Left renal pelvis (tissue), 4 donors: ENCODE measurements around the gene TPM2. TPM values are rescaled to one million over a fixed set of nuclear protein-coding genes. Genes with fewer than 3 reads are reported as not detected.
A peak's percentile ranks its signal among the peaks of the same experiment; 100 is the strongest.
"Not testable (repeated sequence)": the region's sequence is repeated elsewhere in the genome, so short reads cannot be mapped to it uniquely, and the experiment has no call there.

Experiments
- DNase-seq, 4 donors: peaks; one replicate each; pipeline ENCODE4 v3.0.0-alpha.2; 2013; ENCODE audit warnings: low read depth in 4 of 4, low spot score in 3 of 4
- polyA plus RNA-seq, 4 donors: library from polyadenylated mRNA; unstranded; fragments of 120-200 nt; gene quantifications; one replicate each; pipeline ENCODE4 v1.2.1, GENCODE V29; 2013; ENCODE audit not compliant: insufficient read length in 4 of 4

The TPM2 gene
- polyA plus RNA-seq, 4 donors = 150 to 285 (median 184) TPM

GRCh38 chr9:35658137-35658967, 31.4 kb downstream of the TPM2 start, which contains the start of gene CCDC107:
CCDC107 (plus strand) TSS chr9:35658292; CDS start chr9:35658380, 88 bp downstream.
- peak; percentile 79 to 82 (median 81) for DNase-seq

DNA sequence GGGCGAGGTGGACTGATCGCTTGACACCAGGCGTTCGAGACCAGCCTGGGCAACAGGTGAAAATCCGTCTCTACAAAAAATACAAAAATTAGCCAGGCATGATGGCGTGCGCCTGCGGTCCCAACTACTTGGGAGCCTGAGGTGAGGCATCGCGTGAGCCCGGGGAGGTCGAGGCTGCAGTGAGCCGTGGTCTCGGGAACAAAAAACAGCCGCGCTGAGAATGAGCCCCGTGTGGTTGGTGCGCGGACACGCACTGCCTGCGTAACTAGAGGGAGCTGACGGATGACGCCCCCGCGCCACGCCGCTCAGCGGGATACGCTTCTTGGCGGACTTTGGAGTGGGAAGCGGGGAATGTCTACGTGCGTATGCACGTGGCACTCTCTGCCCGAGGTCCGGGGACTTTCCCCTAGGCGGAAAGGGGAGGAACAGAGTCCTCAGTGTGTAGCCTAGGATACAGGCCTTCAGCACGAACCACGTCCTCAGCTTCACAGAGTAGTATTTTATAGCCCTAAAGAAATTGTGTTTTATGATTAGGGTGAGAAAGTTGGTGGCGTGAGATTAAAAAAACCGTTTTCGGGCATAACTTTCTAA, 32.1 kb downstream of the TPM2 start, which contains the start of gene RMRP:
Gene RMRP, minus strand, starts transcription at position 474 of the 591 bp plus-strand sequence.
- peak; percentile 94 to 97 (median 96) for DNase-seq

- DNase-seq = no peak
Measured at GRCh38 chr9:35656831-35657545, 32.7 kb downstream of the TPM2 start.

DNA sequence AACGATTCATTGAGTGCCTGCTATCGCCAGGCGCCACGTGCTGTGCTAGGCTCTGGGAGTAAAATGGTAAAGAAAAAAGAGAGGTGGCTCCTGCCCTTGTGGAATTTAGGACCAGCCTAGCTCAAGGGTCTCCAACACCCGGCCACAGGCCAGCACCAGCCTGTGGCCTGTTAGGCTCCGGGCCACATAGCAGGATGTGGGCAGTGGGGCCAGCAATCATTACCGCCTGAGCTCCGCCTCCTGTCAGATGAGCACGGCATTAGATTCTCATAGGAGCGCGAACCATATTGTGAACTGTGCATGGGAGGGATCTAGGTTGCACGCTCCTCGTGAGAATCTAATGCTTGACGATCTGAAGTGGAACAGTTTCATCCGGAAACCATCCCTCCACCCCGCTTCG, 33.4 kb downstream of the TPM2 start:
- DNase-seq = no peak

- DNase-seq = no peak
Measured at GRCh38 chr9:35653611-35654010, 36.1 kb downstream of the TPM2 start.

- DNase-seq = no peak
Measured at GRCh38 chr9:35652829-35653209, 36.9 kb downstream of the TPM2 start.

DNA sequence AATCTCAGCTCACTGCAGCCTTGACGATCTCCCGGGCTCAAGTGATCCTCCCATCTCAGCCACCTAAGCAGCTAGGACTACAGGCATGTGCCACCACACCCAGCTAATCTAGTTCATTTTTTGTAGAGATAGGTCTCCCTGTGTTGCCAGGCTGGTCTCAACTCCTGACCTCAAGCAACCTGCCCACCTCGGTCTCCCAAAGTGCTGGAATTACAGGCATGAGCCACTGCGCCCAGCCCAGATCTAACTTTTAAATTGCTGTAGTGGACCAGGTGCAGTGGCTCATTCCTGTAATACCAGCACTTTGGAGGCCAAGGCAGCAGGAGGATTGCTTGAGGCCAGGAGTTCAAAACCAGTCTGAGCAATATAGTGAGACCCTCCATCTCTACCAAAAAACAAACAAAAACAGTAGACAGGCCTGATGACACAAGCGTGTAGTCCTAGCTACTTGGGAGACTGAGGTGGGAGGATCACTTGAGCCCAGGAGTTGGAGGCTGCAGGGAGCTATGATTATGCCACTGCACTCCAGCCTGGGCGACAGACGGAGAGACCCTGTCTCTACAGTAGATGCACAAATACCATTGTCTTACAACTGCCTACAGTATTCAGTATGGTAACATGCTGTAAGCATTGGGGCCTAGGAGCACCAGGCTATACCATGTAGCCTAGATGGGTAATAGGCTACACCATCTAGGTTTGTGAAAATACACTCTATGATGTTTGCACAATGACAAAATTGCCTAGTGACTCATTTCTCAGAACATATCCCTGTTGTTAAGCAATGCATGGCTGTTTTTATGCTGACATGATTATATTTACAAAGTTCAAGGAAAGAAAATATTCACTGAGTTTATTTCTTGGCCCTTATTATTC, 37.5 kb downstream of the TPM2 start:
- no peak for DNase-seq

DNA sequence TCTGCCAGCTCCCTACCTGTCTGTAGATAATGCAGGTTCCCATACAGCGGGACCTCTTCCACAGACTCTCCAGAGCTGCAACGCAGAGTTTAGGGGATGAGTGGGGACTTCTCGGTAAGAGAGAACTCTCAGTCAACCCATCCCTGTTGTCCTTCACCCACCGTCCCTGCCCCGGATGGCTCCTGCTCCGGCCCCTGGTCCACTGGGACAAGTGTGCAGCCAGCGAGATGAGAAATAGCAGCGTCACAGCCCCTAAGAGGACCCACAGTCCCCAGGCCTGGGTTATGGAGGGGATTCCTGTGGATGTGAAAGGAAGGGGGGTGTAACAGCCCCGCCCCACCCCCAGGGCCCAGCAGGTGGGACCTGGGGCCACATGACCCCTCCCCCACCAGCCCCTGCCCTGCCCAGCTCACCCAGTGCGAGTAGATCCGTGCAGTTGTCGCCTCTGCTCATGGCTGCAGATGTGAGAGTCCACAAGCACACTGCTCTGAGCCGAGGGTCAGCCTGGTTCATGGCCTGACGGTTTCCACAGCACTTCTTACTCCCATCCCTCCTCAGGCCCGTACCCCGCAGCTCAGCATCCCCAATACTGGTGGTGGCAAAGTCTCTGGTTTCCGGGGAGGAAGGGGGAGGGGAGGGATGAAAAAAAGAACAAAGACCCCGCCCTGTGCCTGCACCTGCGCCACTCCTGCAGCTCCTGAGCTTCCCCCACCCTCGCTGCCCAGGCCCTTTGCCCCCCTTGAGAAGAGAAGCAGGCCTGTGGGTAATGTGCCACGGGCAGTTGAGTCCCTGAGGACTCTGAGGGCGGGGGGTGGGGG, 39.2 kb downstream of the TPM2 start, which contains the start of gene SIT1:
Gene SIT1, minus strand, starts transcription at position 591 of the 818 bp plus-strand sequence. Its CDS starts 78 bp downstream, at position 513.
- no peak for DNase-seq

- DNase-seq = no peak
Measured at GRCh38 chr9:35649431-35650340, 40.0 kb downstream of the TPM2 start.

DNA sequence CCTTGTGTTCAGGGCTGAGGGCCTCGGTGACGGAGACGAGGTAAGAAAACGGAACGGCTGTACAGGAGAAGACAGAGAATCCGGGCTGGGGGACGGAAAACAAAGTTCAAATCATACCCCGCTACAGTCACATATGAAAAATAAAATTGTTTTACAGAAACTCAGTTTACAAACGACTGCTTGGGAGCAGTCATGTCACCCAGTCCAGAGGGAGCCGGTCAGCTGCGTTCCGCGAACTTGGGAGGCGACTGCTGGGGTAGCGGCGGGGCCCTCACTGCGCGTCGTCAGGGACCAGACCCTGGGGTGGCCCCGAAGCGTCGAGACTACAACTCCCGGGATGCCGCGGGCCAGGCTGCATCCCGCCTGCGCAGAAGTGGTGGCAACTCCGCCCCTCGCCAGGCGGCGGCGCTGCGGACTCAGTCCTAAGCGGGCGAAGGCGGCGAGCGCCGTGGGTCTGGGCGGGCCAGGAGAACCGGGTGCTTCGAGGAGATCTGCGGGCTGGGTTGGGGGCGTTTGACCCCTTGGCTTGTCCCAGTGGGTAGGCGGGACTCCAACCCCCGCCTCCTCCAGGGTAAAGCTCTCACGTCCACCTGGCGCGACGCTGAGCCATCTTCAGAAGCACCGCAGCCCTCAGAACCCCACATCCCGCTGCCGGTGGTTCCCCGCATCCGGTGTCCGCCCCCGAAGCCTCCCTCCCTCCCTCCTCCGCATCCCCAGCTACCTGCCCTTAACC, 43.0 kb downstream of the TPM2 start:
- peak; percentile 84 to 88 (median 86) for DNase-seq

- peak in 3 of 4 donors; percentile 46 to 68 (median 57) for DNase-seq
Measured at GRCh38 chr9:35646153-35646532, 43.6 kb downstream of the TPM2 start.

GRCh38 chr9:35645736-35646135, 44.0 kb downstream of the TPM2 start:
- DNase-seq = not testable (repeated sequence)

DNA sequence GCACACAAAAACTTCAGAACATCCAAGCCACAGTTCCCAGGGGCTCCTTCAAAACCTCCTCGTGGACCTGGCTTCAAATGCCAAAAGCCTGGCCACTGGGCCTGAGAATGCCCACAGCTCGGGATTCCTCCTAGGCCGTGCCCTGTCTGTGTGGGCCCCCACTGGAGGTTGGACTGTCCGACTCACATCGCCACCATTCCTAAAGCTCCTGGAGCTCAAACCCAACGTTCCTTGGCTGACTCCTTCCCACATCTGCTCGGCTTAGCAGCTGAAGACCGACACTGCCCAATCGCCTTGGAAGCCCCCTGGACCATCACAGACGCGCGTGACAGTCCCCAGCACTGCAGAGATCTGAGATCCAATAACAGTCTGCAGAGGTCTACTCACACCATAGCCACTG, 46.7 kb downstream of the TPM2 start:
- no peak for DNase-seq

- DNase-seq = not testable (repeated sequence)
Measured at GRCh38 chr9:35641478-35641877, 48.2 kb downstream of the TPM2 start.

DNA sequence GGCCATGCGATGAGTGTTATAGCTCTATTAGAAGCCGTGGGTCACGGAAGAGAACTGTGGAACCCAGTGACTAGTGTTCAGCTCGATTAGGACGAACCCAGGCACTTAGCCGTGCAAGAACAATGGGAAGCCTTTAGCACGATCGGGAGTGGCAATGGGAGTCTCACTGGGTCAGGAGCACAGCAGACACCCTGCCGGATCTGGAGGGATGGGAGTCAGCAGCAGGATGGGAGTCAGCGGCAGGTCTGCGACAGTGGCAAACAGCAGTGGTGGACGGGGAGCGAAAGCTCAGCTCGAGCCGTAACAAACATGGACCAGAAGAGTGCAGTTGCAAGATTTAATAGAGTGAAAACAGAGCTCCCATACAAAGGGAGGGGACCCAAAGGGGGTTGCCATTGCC, 49.3 kb downstream of the TPM2 start:
- not testable (repeated sequence) for DNase-seq

GRCh38 chr9:35639631-35640030, 50.1 kb downstream of the TPM2 start:
- no peak for DNase-seq

GRCh38 chr9:35639225-35639624, 50.5 kb downstream of the TPM2 start:
- DNase-seq = not testable (repeated sequence)

DNA sequence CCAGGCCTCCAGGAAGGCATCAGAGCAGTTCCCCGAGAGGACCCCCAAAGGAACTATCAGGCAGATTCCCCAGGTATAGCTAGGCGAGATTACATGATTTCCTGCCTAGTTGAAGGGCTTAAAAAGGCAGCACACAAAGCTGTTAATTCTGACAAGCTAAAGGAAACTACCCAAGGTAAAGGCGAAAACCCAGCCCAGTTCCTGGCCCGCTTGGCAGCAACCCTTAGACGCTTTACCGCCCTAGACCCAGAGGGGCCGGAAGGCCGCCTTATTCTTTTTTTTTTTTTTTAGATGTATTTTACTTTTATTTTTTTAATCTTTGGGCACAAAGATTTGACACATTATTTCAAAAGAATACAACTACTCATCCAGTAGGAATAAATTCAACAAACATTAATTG, 51.0 kb downstream of the TPM2 start:
- DNase-seq = not testable (repeated sequence)
